Measurements from ENCODE around the gene TUBGCP3. TPM values are rescaled to one million over a fixed set of nuclear protein-coding genes. Genes with fewer than 3 reads are reported as not detected.
"Not testable (repeated sequence)": the region's sequence is repeated elsewhere in the genome, so short reads cannot be mapped to it uniquely, and the experiment has no call there.

Gene TUBGCP3
- total RNA-seq, 2 donors from 2014 or later, result 18.6 to 19.5 TPM

DNA sequence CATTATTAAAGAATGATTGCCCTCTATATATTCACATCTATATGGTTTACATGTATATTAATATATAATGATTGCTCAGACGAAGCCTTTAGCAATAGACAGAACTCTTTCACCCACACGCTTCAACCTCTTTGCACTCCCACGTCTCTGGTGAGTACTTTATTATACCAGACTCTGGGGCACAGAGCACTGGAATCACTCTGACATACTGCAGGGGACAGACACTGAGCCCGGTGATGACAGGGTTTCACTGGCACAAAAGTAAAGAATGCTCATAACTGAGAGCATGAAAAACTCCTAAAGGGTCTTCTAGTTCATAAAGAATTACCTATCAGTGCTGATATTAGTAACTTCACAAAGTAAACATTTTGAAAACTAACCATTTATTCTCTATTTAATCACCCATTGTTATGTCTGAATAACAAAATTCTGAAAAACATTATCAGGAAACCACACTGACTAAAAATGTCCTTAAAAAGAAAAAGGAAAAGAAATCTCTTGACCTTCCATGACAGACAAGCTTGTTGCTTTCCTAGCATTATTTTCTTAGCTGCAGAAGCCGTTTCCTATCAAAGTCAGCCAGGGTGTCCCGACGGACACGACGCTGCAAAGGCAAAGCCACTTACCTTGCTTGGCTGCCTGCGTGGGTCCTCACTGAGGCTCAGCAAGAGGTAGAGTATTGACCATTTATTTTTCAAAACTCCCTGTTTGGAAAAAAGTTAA lies 29.1 kb downstream of the TUBGCP3 start:
- intact Hi-C loops (cut with DNase I), result no loop called here
- ATAC-seq (no peak), DNase-seq (no peak)

DNA sequence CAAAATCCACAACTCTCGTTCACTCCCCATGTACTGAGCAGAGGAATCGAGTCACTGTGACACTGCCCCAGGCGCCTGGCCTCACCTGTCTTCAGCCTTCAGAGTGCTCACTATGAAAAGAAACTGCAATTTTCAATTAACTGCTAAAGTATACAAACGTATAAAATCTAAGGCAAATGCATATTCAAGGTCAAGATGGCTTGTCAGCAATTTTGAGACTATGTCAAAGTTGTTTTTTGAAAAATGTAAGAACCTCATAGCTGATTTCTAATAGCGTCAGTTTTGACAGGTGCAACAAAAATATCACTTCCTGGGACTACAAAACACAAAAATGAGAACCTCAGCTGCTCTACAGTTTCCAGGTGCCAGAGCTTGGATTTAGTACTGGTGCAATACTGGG lies 31.4 kb downstream of the TUBGCP3 start:
- ATAC-seq (no peak), DNase-seq (no peak)
- intact Hi-C loops (cut with DNase I), result no loop called here

DNA sequence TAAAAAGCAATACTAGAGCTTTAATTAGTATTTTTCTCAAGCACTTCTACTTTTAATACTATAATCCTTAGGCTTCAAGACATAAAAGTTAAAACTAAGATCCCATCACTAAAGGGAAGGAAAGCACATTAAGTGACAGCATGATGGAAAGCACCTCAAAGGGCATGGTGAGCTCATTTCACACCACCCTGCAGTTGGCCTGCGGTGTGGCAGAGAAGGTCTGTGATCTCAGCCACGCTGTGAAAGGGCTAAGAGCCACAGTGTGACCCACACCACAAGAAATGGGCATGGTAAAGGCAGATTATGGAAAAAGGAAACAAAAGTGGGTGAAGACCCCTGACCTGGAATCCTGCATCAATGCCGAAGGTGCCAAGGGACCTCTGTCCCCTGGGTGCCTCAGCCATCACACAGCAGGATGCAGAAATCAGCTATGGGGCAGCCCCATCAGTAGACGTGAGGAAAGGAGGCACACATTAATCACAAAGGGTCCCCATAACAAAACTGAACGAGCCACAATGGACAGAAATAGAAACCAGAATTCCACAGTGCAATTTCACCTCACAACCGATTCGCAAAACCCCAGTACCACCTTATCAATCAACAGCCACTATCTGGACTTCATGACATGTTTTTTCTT lies 33.6 kb downstream of the TUBGCP3 start:
- ATAC-seq (no peak), DNase-seq (no peak)
- intact Hi-C loops (cut with DNase I), result no loop called here

DNA sequence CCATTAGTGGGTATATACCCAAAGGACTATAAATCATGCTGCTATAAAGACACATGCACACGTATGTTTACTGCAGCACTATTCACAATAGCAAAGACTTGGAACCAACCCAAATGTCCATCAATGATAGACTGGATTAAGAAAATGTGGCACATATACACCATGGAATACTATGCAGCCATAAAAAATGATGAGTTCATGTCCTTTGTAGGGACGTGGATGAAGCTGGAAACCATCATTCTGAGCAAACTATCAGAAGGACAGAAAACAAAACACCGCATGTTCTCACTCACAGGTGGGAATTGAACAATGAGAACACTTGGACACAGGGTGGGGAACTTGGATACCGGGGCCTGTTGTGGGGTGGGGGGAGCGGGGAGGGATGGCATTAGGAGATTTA lies 39.0 kb downstream of the TUBGCP3 start:
- DNase-seq; intact Hi-C loops (cut with DNase I); ATAC-seq: not testable (repeated sequence)

DNA sequence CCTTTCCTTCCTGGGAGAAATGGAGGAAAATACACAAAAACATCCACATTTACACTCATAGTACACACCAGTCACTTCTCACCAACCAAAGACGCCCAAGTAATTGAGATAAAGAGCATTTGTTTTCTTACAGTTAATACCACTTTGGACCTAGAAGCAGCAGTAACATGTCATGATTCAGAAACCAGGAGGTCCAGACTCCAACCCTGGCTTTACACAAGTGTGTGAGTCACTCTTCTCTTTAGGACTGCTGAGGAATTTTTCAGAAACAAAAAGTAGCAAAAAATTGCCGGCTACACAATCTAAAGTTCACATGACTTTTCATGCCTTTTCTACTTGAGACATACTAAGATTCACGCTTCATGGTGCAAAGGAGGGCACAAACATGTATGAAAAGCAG lies 42.1 kb downstream of the TUBGCP3 start:
- no peak for DNase-seq
- no peak for ATAC-seq
- intact Hi-C loops (cut with DNase I), result no loop called here

DNA sequence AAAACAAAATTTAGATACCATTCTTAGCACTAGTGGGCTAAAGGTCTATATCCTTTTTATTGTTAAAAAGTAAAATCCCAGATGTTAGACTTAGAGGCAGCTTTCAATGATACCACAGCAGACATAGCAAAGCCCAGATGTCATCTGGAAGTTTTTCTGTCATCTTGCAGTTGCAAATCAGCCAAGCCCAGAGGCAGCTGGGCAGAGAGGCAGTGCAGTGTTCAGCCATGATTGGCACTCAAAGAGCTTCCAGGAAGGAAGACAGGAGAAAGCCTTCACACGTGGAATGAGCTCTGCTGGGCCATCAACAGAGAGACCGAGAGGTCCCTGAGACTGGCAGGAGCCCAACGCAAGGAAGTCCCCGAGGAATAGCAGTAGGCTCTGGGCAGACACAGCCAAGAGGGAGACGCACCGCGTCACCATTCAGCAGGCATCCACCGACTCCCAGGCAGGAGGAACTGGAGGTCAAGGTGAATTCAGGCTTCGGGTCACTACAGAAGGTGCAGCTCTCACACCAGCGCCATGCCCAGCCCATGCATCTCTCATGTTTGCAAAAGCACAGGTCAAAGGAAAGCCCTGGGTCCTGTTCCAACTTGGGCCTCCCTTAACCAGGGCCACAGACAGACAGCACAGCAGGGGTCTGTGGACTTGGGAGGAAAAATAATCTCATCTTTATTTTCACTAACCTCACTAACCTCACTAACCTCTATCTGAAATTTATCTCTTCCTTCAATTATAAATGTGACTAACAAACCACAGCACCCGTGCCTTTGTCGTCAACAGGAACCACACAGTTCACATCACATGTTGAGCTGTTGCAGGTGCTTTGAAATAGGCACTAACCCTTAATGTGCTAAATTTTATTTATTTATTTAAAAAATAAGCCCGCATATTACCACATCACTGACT lies 54.9 kb downstream of the TUBGCP3 start:
- DNase-seq (no peak), ATAC-seq (no peak)
- intact Hi-C loops (cut with DNase I), result no loop called here

DNA sequence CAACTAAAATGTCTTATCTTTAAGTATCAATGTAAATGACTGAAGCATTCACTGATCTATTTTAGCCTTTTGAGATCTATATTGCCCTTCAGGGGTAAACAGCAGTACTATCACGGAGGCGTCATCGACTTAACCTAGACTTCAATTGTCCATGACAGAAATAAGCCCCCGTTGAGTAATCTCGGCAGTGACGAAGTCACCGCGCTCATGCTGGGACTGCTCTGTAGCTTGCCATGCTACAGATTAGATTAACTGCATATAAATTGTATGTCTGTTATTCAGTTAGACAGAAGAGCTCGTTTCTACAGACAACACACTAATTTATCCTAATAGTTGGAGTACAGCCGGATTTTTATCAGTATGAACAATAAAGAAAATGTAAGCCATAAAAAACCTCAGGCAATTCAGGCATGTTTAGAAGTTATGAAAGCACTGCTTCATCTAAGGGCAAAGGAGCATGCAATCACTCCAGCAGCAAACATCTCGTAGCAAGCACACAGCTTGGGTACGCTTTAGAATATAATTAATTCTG lies 56.6 kb downstream of the TUBGCP3 start:
- DNase-seq, result no peak
- ATAC-seq, result no peak
- intact Hi-C loops (cut with DNase I), result no loop called here

DNA sequence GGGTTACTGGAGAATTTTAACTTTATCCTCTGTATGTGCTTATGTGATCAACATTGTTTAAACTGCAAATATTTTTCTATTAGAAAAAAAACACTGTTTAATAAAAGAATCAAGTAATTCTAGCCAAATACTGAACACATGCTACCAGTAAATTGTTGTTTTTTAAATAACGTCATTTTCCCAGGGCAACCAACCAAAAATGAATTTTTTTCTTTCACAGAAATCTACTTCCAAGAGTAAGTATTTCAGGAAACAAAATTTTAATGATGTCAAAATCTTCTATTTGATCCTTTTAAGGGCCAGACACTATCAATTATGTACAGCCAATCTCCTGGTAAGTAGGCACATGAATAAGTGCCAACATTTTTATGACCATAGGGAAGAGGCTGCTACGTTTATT lies 57.1 kb downstream of the TUBGCP3 start:
- no peak for ATAC-seq
- DNase-seq, result no peak
- intact Hi-C loops (cut with DNase I), result no loop called here

DNA sequence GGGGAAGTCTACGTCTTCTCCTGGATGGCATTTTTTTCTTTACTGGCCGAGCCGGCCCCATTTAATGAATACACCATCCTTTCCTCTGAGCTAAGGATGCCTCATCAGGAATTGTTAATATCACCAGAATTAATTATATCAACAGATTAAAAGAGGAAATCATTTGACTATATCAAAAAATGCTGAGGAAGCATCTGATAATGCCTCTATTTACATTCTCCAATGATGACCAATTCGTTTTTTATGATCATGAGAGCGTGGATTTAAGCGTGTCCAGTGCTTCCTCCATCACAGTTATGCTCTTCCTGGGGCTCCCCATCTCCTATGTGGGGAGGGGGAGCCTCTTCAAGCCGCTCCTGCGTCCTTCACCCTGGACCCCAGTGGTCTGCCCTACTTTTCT lies 58.7 kb downstream of the TUBGCP3 start:
- no peak for ATAC-seq
- no peak for DNase-seq
- intact Hi-C loops (cut with DNase I), result no loop called here

DNA sequence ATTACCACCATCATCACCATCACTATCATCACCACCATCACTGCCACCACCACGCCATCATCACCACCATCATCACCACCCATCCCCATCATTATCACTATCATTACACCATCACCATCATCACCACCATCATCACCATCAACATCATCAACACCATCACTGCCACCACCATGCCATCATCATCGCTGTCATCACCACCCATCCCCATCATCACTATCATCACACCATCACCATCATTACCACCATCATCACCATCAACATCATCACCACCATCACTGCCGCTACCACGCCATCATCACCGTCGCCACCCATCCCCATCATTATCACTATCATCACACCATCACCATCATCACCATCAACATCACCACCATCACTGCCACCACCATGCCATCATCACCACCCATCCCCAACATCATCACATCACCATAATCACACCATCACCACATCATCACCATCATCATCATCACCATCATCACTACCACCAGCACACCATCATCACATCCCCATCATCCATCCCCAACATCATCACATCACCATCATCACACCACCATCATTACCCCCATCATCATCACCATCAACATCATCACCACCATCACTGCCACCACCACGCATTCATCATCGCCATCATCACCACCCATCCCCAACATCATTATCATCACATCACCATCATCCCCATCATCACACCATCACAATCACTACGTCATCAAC lies 61.7 kb downstream of the TUBGCP3 start:
- intact Hi-C loops (cut with DNase I), result no loop called here
- DNase-seq (no peak), ATAC-seq (no peak)

DNA sequence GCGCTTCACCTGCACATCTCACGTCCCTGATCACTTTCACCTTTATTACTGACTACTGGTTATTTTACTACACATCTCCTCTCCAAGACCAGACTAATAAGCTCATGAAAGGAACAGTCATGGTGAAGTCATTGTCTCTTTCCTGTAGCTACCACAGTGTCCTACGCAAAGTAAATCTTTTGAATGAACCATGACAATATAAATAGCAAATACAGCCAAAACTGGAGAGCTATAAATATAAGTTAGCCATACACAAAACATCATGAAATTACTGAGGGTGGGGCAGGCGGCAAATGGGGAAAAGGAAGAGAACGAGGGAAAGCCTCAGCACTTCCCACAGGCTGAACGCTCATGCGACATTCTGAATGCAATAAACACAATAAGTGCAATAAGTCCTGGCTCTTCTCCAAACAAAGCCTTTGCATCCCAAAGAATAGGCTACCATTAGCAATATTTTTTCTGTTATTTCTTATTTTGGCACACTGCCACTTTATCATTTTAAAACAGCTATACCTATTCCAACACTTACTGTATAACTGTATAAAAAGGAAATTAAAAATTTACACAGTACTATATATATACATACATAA lies 62.5 kb downstream of the TUBGCP3 start:
- DNase-seq, result no peak
- intact Hi-C loops (cut with DNase I), result no loop called here
- ATAC-seq, result no peak

DNA sequence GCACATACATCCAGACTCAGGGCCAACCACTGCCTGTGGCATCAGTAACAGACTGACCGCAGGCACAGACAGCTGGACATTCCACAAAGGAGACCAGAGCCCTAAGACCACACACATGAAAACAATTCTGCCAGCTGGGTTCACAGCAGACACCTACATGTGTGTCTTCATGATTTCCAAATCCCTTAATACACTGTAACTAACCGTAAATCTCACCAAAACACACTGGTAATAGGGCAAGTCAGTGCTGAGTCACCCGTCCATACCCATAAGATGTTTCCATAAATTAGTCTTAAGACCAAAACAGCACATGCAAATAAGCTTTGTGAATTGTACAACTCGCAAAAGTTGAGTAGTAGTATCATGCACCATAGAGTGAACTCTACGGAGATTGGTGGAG lies 65.4 kb downstream of the TUBGCP3 start:
- intact Hi-C loops (cut with DNase I), result no loop called here
- DNase-seq (no peak), ATAC-seq (no peak)

DNA sequence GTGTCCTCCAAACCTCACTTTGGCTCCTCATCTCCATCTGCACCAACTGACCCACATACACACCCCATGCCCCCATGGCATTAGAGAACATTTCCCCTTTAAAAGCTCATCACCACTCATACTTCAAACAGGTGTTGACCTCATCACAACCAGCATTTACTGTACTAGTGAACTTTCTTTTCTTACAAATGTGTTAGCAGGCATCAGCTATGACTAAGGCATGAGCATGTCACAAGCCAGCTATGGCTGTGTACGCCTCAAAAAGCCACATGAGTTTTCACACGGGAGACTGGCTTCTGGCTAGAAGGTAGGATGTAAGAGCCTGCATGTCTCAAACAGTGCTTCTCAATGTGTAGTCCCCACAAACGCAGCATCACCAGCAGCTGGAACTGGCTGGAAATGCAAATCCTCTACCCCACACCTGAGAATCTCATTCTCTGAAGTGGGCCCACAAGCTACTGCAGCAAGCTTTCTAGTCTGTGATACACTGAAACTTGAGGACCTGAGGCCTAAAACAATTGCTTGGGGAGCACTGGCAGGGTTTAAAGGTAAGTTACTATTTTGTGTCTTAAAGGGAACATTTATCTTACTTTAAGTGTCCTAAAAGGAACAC lies 66.8 kb downstream of the TUBGCP3 start:
- no peak for ATAC-seq
- no peak for DNase-seq
- intact Hi-C loops (cut with DNase I), result no loop called here

DNA sequence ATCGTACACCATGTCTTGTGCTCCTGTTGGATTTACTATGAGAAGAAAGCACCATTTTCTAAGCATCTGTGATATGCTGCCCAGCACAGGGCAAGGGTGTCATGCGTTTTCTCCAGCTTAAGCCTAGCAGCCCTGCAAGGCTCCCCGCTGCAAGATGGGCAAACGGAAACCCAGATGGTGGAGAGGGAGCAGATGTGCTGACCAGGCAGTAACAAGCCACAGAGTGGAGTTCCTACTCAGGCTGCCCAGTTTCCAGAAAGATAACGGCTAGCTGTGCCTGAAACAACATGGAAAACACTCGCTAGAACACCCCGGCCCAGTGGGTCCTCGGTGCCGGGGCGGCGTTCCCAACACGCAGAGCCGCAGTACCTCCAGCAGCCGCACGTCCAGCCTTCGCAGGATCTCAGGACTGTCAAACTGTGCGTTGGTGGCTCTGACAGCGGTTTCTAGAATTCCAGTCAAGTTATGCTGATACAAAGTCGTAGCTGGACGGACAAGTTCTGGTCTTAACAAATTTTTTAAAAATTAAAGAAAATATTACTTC lies 68.4 kb downstream of the TUBGCP3 start:
- intact Hi-C loops (cut with DNase I), result no loop called here
- DNase-seq, result no peak

DNA sequence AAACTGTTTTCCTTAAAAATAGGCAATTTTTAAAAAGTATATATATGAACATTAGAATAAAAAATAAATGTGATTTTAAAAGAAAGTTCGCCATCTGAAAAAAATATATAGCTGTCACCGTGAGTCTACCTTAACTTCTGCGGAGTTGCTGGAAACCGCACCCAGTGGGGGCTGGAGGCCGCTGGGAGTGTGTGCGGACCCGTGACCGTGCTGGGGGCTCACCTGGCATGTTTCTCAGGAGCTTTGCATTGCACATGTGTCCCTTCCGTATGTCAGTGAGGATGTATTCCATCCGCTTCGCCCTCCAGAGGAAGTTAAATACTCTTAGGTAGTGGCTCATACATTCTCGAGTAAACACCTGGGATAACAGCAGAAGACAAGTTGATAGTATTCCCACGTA lies 71.7 kb downstream of the TUBGCP3 start:
- no peak for ATAC-seq
- intact Hi-C loops (cut with DNase I), result no loop called here

More for the DNA sequence above, 68.4 kb downstream of the TUBGCP3 start:
- ATAC-seq, result no peak

DNA sequence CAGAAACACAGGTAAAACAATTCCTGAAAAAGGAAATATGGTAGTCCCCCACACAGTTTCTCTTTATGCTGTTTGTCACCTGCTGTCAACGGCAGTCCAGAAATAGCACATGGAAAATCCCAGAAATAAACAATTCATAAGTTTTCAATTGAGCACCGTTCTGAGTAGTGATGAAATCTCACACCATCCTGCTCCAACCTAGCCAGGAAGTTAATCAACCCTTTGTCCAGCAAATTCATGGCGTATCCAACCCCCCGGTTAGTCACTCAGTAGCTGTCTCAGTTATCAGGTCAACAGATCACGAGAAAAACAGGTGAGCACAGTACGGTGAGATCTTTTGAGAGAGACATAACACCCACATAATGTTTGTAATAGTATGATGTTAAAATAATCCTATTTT lies 74.2 kb downstream of the TUBGCP3 start:
- DNase-seq (no peak), ATAC-seq (no peak)
- intact Hi-C loops (cut with DNase I), result no loop called here

More for the DNA sequence above, 71.7 kb downstream of the TUBGCP3 start:
- no peak for DNase-seq

DNA sequence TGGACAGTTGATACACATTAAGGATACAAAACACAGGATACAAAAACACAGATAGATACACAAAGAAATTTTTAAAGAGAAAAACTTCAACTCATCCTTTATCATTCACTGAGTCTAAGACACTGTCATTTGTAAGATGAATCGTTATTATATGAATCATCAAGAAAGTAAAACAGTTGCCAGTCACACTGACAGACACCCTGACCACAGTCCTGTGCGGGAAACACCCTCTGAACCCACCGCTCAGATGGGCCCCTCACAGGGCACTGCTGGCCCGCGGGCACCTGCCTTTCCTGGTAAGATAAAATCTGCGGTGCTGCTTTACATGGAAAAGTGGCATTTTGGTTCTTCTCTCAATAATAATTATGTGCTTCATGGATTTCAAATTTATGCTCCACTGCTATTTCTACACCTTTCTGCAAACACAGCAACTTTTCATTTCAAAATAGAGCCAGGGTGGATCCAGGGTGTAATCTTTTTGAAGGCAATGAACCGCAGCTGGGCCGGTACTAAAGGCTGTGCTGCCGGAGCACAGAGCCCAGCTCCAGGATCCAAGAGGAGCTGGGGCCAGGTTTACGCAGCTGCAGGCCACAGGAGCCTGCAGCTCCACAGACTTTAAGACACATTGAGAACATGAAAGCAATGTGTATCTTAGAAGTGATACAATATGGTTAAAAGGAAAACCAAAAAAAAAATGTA lies 76.8 kb downstream of the TUBGCP3 start:
- no peak for DNase-seq
- ATAC-seq, result no peak
- intact Hi-C loops (cut with DNase I), result no loop called here

Data from left cardiac atrium (tissue), 4 donors.